Measurements from ENCODE around the gene GREB1L.

DNA sequence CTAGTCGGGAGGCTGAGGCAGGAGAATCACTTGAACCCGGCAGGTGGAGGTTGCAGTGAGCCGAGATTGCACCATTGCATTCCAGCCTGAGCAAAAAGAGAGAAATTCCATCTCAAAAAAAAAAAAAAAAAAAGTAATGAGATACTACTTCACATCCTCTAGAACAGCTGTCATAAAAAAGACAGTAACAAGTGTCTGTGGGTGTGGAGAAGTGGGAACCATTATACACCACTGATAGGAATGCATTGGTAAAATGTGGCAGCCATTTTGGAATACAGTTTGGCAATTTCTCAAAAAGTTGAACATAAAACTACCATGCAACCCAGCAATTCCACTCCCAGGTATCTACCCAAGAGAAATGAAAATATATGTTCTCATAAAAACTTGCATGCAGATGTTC is 166.6 kb downstream of the GREB1L start:
- TF ChIP-seq, protein P1, sequence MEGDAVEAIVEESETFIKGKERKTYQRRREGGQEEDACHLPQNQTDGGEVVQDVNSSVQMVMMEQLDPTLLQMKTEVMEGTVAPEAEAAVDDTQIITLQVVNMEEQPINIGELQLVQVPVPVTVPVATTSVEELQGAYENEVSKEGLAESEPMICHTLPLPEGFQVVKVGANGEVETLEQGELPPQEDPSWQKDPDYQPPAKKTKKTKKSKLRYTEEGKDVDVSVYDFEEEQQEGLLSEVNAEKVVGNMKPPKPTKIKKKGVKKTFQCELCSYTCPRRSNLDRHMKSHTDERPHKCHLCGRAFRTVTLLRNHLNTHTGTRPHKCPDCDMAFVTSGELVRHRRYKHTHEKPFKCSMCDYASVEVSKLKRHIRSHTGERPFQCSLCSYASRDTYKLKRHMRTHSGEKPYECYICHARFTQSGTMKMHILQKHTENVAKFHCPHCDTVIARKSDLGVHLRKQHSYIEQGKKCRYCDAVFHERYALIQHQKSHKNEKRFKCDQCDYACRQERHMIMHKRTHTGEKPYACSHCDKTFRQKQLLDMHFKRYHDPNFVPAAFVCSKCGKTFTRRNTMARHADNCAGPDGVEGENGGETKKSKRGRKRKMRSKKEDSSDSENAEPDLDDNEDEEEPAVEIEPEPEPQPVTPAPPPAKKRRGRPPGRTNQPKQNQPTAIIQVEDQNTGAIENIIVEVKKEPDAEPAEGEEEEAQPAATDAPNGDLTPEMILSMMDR (conservative IDR thresholded peaks at IDR 0.05): no peak
- no peak for TF ChIP-seq ZFX (IDR thresholded peaks at IDR 0.05)
